ENCODE data around the gene PCBP3.

- TF ChIP-seq CTCF (IDR thresholded peaks at IDR 0.05) (no peak), POLR2A (IDR thresholded peaks at IDR 0.05) (no peak)
Measured at GRCh38 chr21:45749974-45750373, 106.4 kb downstream of the PCBP3 start.
